Keratinocyte (primary cell): Measurements from ENCODE around the gene IGF2BP2. TPM values are rescaled to one million over a fixed set of nuclear protein-coding genes. Genes with fewer than 3 reads are reported as not detected.

Experiments
- DNase-seq: peaks from one replicate; pipeline ENCODE4 v3.0.0-alpha.2; 2011; ENCODE audit warnings: low read depth, missing footprints, low spot score
- FAIRE-seq: peaks from 2 replicates; lab custom pipeline; 2011; peaks lifted over from hg19 to GRCh38; lab: Jason Lieb, UNC
- H2AFZ ChIP-seq: 2 replicates; pipeline ENCODE4 v1.6.0; 2012; ENCODE audit warnings: low read length, control low read depth, inconsistent platforms; ENCODE audit not compliant: control insufficient read depth
- H3K27ac ChIP-seq: 2 replicates; pipeline ENCODE4 v1.5.1; 2011; ENCODE audit warnings: low read length; ENCODE audit not compliant: control insufficient read depth, insufficient read depth
- H3K27me3 ChIP-seq: 3 replicates; pipeline ENCODE4 v1.6.0; 2011; ENCODE audit warnings: low read length; ENCODE audit not compliant: control insufficient read depth, insufficient read depth; ENCODE audit errors: extremely low read depth
- H3K36me3 ChIP-seq, 2 experiments: 2 replicates in 1 of 2; 3 replicates in 1 of 2; pipeline ENCODE4 v1.5.1; 2011; ENCODE audit warnings: low read length in 2 of 2, mild to moderate bottlenecking in 1 of 2; ENCODE audit not compliant: control insufficient read depth in 2 of 2, insufficient read depth in 2 of 2; ENCODE audit errors: extremely low read depth in 1 of 2
- H3K4me1 ChIP-seq: 3 replicates; pipeline ENCODE4 v1.5.1; 2011; ENCODE audit warnings: low read length; ENCODE audit not compliant: control insufficient read depth, insufficient read depth; ENCODE audit errors: extremely low read depth
- H3K4me2 ChIP-seq: 3 replicates; pipeline ENCODE4 v1.6.0; 2011; ENCODE audit warnings: low read depth, low read length; ENCODE audit not compliant: control insufficient read depth, insufficient read depth; ENCODE audit errors: extremely low read depth
- H3K4me3 ChIP-seq, 3 experiments: fragments of 200-600 bp in 1 of 3; sonication (generic) in 1 of 3; 2 replicates in 2 of 3; 3 replicates in 1 of 3; pipeline ENCODE4 v1.5.1; 2011 to 2016; ENCODE audit warnings: low read length in 3 of 3, mild to moderate bottlenecking in 3 of 3, control low read depth in 2 of 3, inconsistent platforms in 1 of 3, low read depth in 1 of 3, mixed read lengths in 1 of 3, mixed run types in 1 of 3, moderate library complexity in 1 of 3; ENCODE audit not compliant: control insufficient read depth in 2 of 3, insufficient read depth in 2 of 3; ENCODE audit errors: extremely low read depth in 1 of 3
- H3K79me2 ChIP-seq: 2 replicates; pipeline ENCODE4 v1.6.0; 2012; ENCODE audit warnings: low read length; ENCODE audit not compliant: control insufficient read depth, insufficient read depth
- H3K9ac ChIP-seq: 3 replicates; pipeline ENCODE4 v1.6.0; 2011; ENCODE audit warnings: low read length; ENCODE audit not compliant: control insufficient read depth, insufficient read depth; ENCODE audit errors: extremely low read depth
- H3K9me1 ChIP-seq: 3 replicates; pipeline ENCODE4 v1.6.0; 2011; ENCODE audit warnings: low read length; ENCODE audit not compliant: control insufficient read depth, insufficient read depth; ENCODE audit errors: extremely low read depth
- H3K9me3 ChIP-seq: 2 replicates; pipeline ENCODE4 v1.5.1; 2012; ENCODE audit warnings: low read depth, low read length; ENCODE audit not compliant: control insufficient read depth
- H4K20me1 ChIP-seq: 3 replicates; pipeline ENCODE4 v1.6.0; 2011; ENCODE audit warnings: low read length; ENCODE audit not compliant: control insufficient read depth, insufficient read depth; ENCODE audit errors: extremely low read depth
- CTCF ChIP-seq, 3 experiments: IDR thresholded peaks in 1 of 3; conservative IDR thresholded peaks in 1 of 3; optimal IDR thresholded peaks in 1 of 3; 2 replicates in 2 of 3; 3 replicates in 1 of 3; pipeline versions ENCODE3 to v1.5.1; 2011; ENCODE audit warnings: low read length in 3 of 3, mild to moderate bottlenecking in 3 of 3, moderate library complexity in 2 of 3, control low read depth in 1 of 3, inconsistent platforms in 1 of 3; ENCODE audit not compliant: insufficient read depth in 2 of 3; ENCODE audit errors: extremely low read depth in 1 of 3
- EZH2 ChIP-seq: IDR thresholded peaks from one replicate; pipeline ENCODE4 v1.6.1; 2012; ENCODE audit warnings: inconsistent platforms, mild to moderate bottlenecking, low read length, moderate library complexity
- dilution Hi-C: fragments of 300-500 bp; cut with MboI; formaldehyde crosslinking; loops from one replicate; pipeline ENCODE4 v1.7.0; 2020; ENCODE audit warnings: low sequenced_read_pairs; ENCODE audit not compliant: extremely low pct_ligation_motif_present
- polyA plus RNA-seq, 5 experiments: library from polyadenylated mRNA; depleted of rRNA in 3 of 5; stranded (reverse) in 3 of 5; stranded (forward) in 1 of 5; unstranded in 1 of 5; fragments of >200 nt; gene quantifications; 1 replicate in 1 of 5; 2 replicates in 3 of 5; 3 replicates in 1 of 5; pipeline versions ENCODE4 v1.2.1 to v1.2.3, GENCODE V29; 2011 to 2012; ENCODE audit warnings: missing spikeins in 2 of 5, low read depth in 1 of 5, low replicate concordance in 1 of 5

The IGF2BP2 gene
- polyA plus RNA-seq, 1 donor (not counting 4 experiments of a cell fraction or from before 2014, with no cell fraction given), result 21.2 TPM

DNA sequence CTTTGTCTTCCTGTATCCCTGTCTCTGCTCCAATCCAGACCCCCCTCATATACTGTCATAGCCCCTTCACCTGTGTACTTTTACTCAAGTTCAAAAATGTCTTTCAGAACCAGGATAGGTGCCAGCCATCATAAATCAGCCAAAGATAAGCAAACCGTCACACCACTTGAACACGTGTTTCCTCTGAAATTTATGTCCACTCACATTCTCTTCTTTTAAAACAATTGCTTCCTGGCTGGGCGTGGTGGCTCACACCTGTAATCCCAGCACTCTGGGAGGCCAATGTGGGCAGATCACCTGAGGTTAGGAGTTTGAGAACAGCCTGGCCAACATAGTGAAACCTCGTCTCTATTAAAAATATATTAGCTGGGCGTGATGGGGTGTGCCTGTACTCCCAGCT is 74.1 kb downstream of the IGF2BP2 start:
- Histone ChIP-seq H3K4me3 (no peak overlapping the region), H4K20me1 (no peaks in the 10 kb centered on the region), H3K4me2 (no peak overlapping the region), H3K27me3 (no peaks in the 10 kb centered on the region), H3K79me2 (peaks cover 92% of the 10 kb centered on the region), H3K4me1 (peaks cover 35% of the 10 kb centered on the region), H2AFZ (no peak overlapping the region), H3K9me3 (no peaks in the 10 kb centered on the region), H3K9me1 (no peaks in the 10 kb centered on the region), H3K36me3 (peaks cover 11 to 23% of the 10 kb centered on the region in 2 experiments), H3K9ac (no peak overlapping the region), H3K27ac (no peak overlapping the region)
- dilution Hi-C loops, result no loop called here
- FAIRE-seq (no peak), DNase-seq (no peak)
- TF ChIP-seq CTCF (optimal IDR thresholded peaks at IDR 0.05 in 1 of 3, IDR thresholded peaks at IDR 0.05 in 1 of 3, conservative IDR thresholded peaks at IDR 0.05 in 1 of 3; ENCODE audit: extremely low read depth in 1 of 3, insufficient read depth in 2 of 3, low read length in 3 of 3) (no peak), EZH2 (no peak)

DNA sequence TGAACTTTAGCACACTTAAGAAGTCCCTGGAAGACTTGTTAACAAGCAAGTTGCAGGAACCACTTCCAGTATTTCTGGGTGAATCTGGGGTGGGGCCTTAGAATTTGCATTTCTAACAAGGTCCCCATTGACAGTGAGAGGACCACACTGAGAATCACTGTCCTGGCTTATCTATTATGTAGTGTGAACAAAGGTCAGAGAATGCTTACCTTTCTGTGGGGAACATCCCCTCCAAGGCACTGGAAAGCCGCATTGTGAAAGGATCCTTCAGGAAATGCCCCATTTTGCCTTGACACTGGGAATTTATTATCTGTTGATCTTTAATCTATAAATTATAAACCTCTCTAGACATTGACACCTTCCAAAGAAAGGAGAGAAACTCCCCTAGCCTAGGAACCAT is 74.8 kb downstream of the IGF2BP2 start:
- Histone ChIP-seq H3K9me1 (no peaks in the 10 kb centered on the region), H3K27me3 (no peaks in the 10 kb centered on the region), H4K20me1 (no peaks in the 10 kb centered on the region), H3K36me3 (peaks cover 11 to 17% of the 10 kb centered on the region in 2 experiments), H3K9ac (no peak overlapping the region), H3K4me1 (peaks cover 41% of the 10 kb centered on the region), H3K9me3 (no peaks in the 10 kb centered on the region), H3K79me2 (peaks cover 86% of the 10 kb centered on the region), H3K4me2 (no peak overlapping the region), H2AFZ (no peak overlapping the region), H3K27ac (no peak overlapping the region), H3K4me3 (no peak overlapping the region)
- TF ChIP-seq CTCF (optimal IDR thresholded peaks at IDR 0.05 in 1 of 3, IDR thresholded peaks at IDR 0.05 in 1 of 3, conservative IDR thresholded peaks at IDR 0.05 in 1 of 3; ENCODE audit: extremely low read depth in 1 of 3, insufficient read depth in 2 of 3, low read length in 3 of 3) (no peak), EZH2 (no peak)
- dilution Hi-C loops, result no loop called here
- DNase-seq (no peak), FAIRE-seq (peak; percentile 5)
